Measurements from ENCODE around the gene GPBAR1. TPM values are rescaled to one million over a fixed set of nuclear protein-coding genes. Genes with fewer than 3 reads are reported as not detected.

GPBAR1 gene
- total and polyA plus RNA-seq, 9 of the 15 experiments (the other 6 are each of a cell fraction or from before 2014, with no cell fraction given) = not detected

GRCh38 chr2:218298314-218298875 lies 37.6 kb downstream of the GPBAR1 start (continued):
- no peak for TF ChIP-seq ZBTB12 (CRISPR knock-in tag; IDR thresholded peaks at IDR 0.05)
- no peak for TF ChIP-seq RBM22 (IDR thresholded peaks at IDR 0.05; ENCODE audit: low read depth, low read length, poor library complexity, severe bottlenecking)
- TF ChIP-seq XRCC4 (IDR thresholded peaks at IDR 0.05; ENCODE audit: extremely low read depth, insufficient read depth, insufficient read length) = no peak

DNA sequence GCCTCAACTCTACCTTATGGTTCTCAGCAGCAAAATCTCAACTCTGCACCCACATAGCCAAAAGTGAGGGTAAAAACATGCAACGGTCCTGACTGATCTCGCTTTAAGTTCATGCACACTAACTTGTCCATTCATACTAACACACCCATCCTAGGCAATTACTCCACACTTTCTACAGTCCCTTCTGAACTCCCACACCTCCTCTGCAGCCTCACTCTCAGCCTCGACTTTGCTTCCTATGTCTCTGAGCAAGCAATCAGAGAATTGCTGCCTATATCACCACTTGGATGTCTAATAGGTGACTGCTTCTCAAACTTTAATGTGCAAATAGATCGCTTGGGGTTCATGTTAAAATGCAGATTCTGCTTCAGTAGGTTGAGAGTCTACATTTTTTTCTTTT lies 39.3 kb downstream of the GPBAR1 start:
- Histone ChIP-seq H4K20me1 (replicated peaks; ENCODE audit: control insufficient read depth, insufficient read depth, low read length) (no peaks in the 10 kb centered on the region), H3K27me3 (ENCODE audit: control insufficient read depth in 2 of 2, insufficient read depth in 2 of 2, low read length in 2 of 2) (no peaks in the 10 kb centered on the region), H3K27ac (ENCODE audit: extremely low read depth, low read depth, low read length) (no peak overlapping the region), H3K9me1 (ENCODE audit: control insufficient read depth, insufficient read depth, low read length) (no peaks in the 10 kb centered on the region), H3K9me3 (replicated peaks; ENCODE audit: control insufficient read depth, insufficient read depth, low read depth, low read length) (no peaks in the 10 kb centered on the region), H3K4me2 (ENCODE audit: insufficient read depth, low read length) (no peak overlapping the region), H3K4me1 (replicated peaks in 1 of 2; ENCODE audit: control insufficient read depth in 2 of 2, insufficient read depth in 2 of 2, low read length in 2 of 2) (peaks cover 7 to 14% of the 10 kb centered on the region in 2 experiments; a peak in 3 of 5 replicates), H3K9ac (ENCODE audit: insufficient read depth in 1 of 2, low read depth in 2 of 2, low read length in 2 of 2) (no peak overlapping the region), H3K4me3 (no peak overlapping the region), H2AFZ (ENCODE audit: low read depth, low read length) (0 out of 2 replicates have a peak overlapping the region, but pooled peaks have one; percentile 40), H3K36me3 (ENCODE audit: control insufficient read depth, insufficient read depth, low read length) (no peaks in the 10 kb centered on the region), H3K79me2 (ENCODE audit: control insufficient read depth, insufficient read depth, low read length) (no peaks in the 10 kb centered on the region)
- BruUV-seq (replicated peaks) = no TSS peak
- intact Hi-C loops (cut with micrococcal nuclease) (loop anchor here (2.0 to 5.0 kb wide), 3 partner anchors 167 to 547 kb away; no protein-coding TSS in a partner anchor), in situ Hi-C loops (cut with MboI) (loop anchor here (5.0 kb wide), 1 partner anchor 57 kb away; the partner anchor contains the start of gene CATIP)
- FAIRE-seq = peak; percentile 74
- ChIA-PET CTCF (ENCODE audit: low intra/inter-chr PET ratio) (interaction anchor here (1.5 to 1.6 kb wide), 2 partner anchors 30 to 100 kb away, joined by 5 to 7 read pairs; partner anchors contain the start of genes AAMP and PNKD), POLR2A (interaction anchor here (0.7 kb wide), 1 partner anchor 516 kb away, joined by 3 read pairs; no protein-coding TSS in a partner anchor)
- TF ChIP-seq ZEB2 (IDR thresholded peaks at IDR 0.05) (no peak), CHCHD3 (CRISPR knock-in tag; IDR thresholded peaks at IDR 0.05) (no peak), FOXK1 (CRISPR knock-in tag; IDR thresholded peaks at IDR 0.05; ENCODE audit: borderline replicate concordance) (no peak)
- TF ChIP-seq, protein P1, sequence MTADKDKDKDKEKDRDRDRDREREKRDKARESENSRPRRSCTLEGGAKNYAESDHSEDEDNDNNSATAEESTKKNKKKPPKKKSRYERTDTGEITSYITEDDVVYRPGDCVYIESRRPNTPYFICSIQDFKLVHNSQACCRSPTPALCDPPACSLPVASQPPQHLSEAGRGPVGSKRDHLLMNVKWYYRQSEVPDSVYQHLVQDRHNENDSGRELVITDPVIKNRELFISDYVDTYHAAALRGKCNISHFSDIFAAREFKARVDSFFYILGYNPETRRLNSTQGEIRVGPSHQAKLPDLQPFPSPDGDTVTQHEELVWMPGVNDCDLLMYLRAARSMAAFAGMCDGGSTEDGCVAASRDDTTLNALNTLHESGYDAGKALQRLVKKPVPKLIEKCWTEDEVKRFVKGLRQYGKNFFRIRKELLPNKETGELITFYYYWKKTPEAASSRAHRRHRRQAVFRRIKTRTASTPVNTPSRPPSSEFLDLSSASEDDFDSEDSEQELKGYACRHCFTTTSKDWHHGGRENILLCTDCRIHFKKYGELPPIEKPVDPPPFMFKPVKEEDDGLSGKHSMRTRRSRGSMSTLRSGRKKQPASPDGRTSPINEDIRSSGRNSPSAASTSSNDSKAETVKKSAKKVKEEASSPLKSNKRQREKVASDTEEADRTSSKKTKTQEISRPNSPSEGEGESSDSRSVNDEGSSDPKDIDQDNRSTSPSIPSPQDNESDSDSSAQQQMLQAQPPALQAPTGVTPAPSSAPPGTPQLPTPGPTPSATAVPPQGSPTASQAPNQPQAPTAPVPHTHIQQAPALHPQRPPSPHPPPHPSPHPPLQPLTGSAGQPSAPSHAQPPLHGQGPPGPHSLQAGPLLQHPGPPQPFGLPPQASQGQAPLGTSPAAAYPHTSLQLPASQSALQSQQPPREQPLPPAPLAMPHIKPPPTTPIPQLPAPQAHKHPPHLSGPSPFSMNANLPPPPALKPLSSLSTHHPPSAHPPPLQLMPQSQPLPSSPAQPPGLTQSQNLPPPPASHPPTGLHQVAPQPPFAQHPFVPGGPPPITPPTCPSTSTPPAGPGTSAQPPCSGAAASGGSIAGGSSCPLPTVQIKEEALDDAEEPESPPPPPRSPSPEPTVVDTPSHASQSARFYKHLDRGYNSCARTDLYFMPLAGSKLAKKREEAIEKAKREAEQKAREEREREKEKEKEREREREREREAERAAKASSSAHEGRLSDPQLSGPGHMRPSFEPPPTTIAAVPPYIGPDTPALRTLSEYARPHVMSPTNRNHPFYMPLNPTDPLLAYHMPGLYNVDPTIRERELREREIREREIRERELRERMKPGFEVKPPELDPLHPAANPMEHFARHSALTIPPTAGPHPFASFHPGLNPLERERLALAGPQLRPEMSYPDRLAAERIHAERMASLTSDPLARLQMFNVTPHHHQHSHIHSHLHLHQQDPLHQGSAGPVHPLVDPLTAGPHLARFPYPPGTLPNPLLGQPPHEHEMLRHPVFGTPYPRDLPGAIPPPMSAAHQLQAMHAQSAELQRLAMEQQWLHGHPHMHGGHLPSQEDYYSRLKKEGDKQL (CRISPR knock-in tag; IDR thresholded peaks at IDR 0.05; ENCODE audit: borderline replicate concordance) = no peak
- ATAC-seq = no peak
- no peak for DNase-seq (ENCODE audit: extremely low read depth in 1 of 4, low spot score in 3 of 4)
- WGBS (ENCODE audit: insufficient coverage, low coverage, missing lambda C conversion rate) = 47% methylated on average over 4 of the region's 4 CpGs

Measured in K562 (cell line).